Suprapubic skin (tissue), 4 donors: ENCODE measurements around the gene MISP. TPM values are rescaled to one million over a fixed set of nuclear protein-coding genes. Genes with fewer than 3 reads are reported as not detected.

Source experiments
- DNase-seq, 2 donors: peaks; one replicate each; pipeline ENCODE4 v3.0.0-alpha.2; 2019; ENCODE audit warnings: low spot score in 2 of 2
- H3K27ac ChIP-seq: fragments of 200-600 bp; sonication (generic); one replicate; pipeline ENCODE4 v1.5.1; 2019
- H3K27me3 ChIP-seq: fragments of 200-600 bp; sonication (generic); one replicate; pipeline ENCODE4 v1.5.1; 2019
- H3K36me3 ChIP-seq: fragments of 200-600 bp; sonication (generic); one replicate; pipeline ENCODE4 v1.5.1; 2019
- H3K4me1 ChIP-seq: fragments of 200-600 bp; sonication (generic); one replicate; pipeline ENCODE4 v1.5.1; 2019
- H3K4me3 ChIP-seq: fragments of 200-600 bp; sonication (generic); one replicate; pipeline ENCODE4 v1.5.1; 2019; ENCODE audit warnings: mild to moderate bottlenecking
- H3K9me3 ChIP-seq: fragments of 200-600 bp; sonication (generic); one replicate; pipeline ENCODE4 v1.5.1; 2019
- EP300 ChIP-seq: sonication (generic); formaldehyde crosslinking; IDR thresholded peaks from one replicate; pipeline ENCODE4 v1.6.1; 2017; ENCODE audit warnings: antibody characterized with exemption
- POLR2A ChIP-seq, 2 donors: fragments of 450-650 bp; IDR thresholded peaks; one replicate each; pipeline ENCODE4 v1.6.1; 2017; ENCODE audit warnings: antibody characterized with exemption in 2 of 2, mild to moderate bottlenecking in 2 of 2, moderate library complexity in 2 of 2
- POLR2AphosphoS5 ChIP-seq, 3 donors: sonication (generic); formaldehyde crosslinking; IDR thresholded peaks; one replicate each; pipeline ENCODE4 v1.6.1; 2017; ENCODE audit warnings: antibody characterized with exemption in 3 of 3
- WGBS: methylation state at CpG from one replicate; pipeline ENCODE4 v1.1.5; 2018; 5-methylcytosine and 5-hydroxymethylcytosine counted together
- total RNA-seq, 4 donors: library from RNA; depleted of rRNA; stranded (reverse); fragments of >200 nt; gene quantifications; one replicate each; pipeline ENCODE4 v1.1.0, GENCODE V29; 2016
- TF ChIP-seq, protein P1 (sequence below), 2 donors: fragments of 200-600 bp in 1 of 2; fragments of 450-650 bp in 1 of 2; sonication (generic) in 1 of 2; IDR thresholded peaks; one replicate each; pipeline ENCODE4 v1.5.1; 2016 to 2019; ENCODE audit warnings: antibody characterized with exemption in 2 of 2, mild to moderate bottlenecking in 1 of 2, moderate library complexity in 1 of 2

The MISP gene
- total RNA-seq, 4 donors from 2014 or later = 0.60 to 6.5 (median 2.0) TPM; not detected in 1

DNA sequence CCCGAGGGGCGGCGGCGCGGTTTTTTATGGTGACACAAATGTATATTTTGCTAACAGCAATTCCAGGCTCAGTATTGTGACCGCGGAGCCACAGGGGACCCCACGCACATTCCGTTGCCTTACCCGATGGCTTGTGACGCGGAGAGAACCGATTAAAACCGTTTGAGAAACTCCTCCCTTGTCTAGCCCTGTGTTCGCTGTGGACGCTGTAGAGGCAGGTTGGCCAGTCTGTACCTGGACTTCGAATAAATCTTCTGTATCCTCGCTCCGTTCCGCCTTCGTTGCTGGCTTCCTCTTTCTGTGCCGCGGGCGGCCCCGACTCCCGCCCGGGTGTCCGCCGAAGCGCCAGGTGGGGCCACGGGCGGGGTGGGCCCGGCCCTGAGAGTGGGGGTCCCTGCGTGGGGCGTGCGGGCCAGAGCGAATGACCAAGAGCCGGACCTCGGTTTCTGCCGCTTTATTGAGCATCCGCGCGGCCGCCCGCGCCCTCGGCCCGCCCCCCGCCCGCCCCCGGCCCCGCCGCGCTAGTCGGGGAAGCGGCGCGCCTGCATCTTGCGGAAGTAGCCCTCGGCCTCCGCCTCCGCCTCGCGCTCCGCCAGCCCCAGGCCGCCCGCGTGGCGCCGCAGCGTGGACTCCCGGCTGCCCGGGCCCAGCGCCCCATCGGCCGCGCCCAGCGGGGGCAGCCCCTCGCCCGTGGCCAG, 61.3 kb downstream of the MISP start:
- WGBS = 91% methylated on average over 41 of the region's 80 CpGs
- H3K36me3 ChIP-seq = peaks cover 62% of the 10 kb centered on the region
- DNase-seq = no peak
- no peak for TF ChIP-seq POLR2AphosphoS5 (IDR thresholded peaks at IDR 0.05)
- no peak for TF ChIP-seq EP300
- no peak for TF ChIP-seq POLR2A (IDR thresholded peaks at IDR 0.05)
- TF ChIP-seq, protein P1, sequence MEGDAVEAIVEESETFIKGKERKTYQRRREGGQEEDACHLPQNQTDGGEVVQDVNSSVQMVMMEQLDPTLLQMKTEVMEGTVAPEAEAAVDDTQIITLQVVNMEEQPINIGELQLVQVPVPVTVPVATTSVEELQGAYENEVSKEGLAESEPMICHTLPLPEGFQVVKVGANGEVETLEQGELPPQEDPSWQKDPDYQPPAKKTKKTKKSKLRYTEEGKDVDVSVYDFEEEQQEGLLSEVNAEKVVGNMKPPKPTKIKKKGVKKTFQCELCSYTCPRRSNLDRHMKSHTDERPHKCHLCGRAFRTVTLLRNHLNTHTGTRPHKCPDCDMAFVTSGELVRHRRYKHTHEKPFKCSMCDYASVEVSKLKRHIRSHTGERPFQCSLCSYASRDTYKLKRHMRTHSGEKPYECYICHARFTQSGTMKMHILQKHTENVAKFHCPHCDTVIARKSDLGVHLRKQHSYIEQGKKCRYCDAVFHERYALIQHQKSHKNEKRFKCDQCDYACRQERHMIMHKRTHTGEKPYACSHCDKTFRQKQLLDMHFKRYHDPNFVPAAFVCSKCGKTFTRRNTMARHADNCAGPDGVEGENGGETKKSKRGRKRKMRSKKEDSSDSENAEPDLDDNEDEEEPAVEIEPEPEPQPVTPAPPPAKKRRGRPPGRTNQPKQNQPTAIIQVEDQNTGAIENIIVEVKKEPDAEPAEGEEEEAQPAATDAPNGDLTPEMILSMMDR (IDR thresholded peaks at IDR 0.05) = no peak
- H3K27me3 ChIP-seq = no peaks in the 10 kb centered on the region
- no peak overlapping the region for H3K4me3 ChIP-seq
- no peaks in the 10 kb centered on the region for H3K9me3 ChIP-seq
- H3K27ac ChIP-seq = no peak overlapping the region
- no peaks in the 10 kb centered on the region for H3K4me1 ChIP-seq

DNA sequence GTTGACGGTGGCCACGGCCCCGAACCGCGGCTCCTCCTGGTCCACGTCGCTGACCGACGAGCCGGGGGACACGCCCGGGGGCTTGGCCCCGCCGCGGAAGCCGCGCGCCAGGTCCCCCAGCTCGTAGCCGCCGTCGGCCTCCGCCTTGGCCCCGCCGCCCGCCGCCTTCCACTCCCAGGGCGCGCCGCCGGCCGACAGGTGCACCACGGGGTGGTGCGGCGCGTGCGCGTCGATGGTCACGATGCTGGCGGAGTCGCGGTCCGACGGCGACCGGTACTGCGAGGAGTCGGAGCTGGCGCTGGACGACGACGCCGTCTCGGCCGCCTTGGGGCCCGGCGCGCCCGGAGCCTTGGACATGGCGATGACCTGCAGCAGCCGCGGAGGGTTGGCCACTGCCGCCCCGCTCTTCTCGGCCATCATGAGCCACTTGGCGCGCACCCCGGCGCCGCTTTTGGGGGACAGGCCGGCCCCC, 61.9 kb downstream of the MISP start:
- Histone ChIP-seq H3K9me3 (no peaks in the 10 kb centered on the region), H3K27ac (no peak overlapping the region), H3K27me3 (no peaks in the 10 kb centered on the region), H3K4me1 (no peaks in the 10 kb centered on the region), H3K36me3 (peaks cover 56% of the 10 kb centered on the region), H3K4me3 (no peak overlapping the region)
- WGBS = 96% methylated on average over 46 of the region's 72 CpGs
- no peak for DNase-seq
- TF ChIP-seq POLR2A (IDR thresholded peaks at IDR 0.05) (no peak), POLR2AphosphoS5 (IDR thresholded peaks at IDR 0.05) (no peak), EP300 (no peak)
- TF ChIP-seq, protein P1 (IDR thresholded peaks at IDR 0.05) = no peak

DNA sequence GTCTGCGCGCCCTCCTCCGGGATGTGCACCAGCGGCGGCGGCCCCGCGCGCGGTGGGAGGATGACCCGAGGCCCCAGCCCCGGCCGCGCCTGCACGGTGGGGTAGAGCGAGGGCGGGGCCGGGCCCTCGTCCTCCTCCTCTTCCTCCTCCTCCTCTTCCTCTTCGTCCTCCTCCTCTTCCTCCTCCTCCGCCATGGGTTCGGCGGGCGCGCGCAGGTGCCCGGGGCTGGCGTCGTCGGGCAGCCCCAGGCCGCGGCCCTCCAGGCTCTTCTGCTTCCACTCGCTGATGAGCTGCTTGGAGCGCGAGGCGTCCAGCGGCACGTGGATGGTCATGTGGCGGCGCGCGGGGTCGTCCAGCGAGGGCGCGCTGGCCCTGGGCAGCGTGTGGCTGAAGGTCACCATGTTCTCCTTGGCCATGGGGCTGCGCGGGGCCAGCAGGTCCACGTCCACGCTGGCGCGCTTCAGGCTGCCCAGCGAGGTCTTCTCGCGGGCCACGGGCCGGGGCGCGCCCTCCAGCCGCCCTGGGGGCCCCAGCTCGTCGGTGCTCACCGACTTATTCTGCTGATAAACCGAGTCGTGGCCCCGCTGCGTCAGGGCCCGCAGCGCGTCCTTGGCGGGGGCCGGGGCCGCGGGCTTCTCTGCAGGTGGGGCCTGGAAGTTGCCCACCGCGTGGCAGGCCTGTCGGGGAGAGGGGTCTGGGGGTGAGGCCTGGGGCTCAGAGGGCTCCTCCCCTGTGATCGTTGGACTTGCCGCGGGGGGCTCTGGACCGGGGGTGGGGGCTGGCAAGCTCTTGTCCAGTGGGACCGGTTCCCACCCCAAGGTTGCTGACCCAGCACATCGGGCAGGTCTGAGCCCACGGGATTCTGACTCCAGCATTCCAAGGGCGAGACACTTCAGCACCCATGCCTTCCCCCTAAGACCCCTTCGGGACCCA, 62.6 kb downstream of the MISP start:
- Histone ChIP-seq H3K4me3 (no peak overlapping the region), H3K27me3 (no peaks in the 10 kb centered on the region), H3K9me3 (no peaks in the 10 kb centered on the region), H3K4me1 (no peaks in the 10 kb centered on the region), H3K36me3 (peaks cover 49% of the 10 kb centered on the region), H3K27ac (no peak overlapping the region)
- WGBS = 92% methylated on average over 32 of the region's 87 CpGs
- TF ChIP-seq POLR2A (IDR thresholded peaks at IDR 0.05) = no peak
- no peak for TF ChIP-seq EP300
- TF ChIP-seq POLR2AphosphoS5 (IDR thresholded peaks at IDR 0.05) = no peak
- TF ChIP-seq, protein P1 (IDR thresholded peaks at IDR 0.05) = no peak
- DNase-seq = no peak

Other genes starting within 250 kb of the MISP start
- 10 to 100 TPM; 10.8 to 23.3 (median 20.9) TPM for gene TPGS1, start 243.6 kb upstream of the MISP start, total RNA-seq
- gene CDC34, start 219.4 kb upstream of the MISP start, total RNA-seq = 10 to 100 TPM; 48.3 to 90.3 (median 72.9) TPM
- gene GZMM, start 207.1 kb upstream of the MISP start, total RNA-seq = under 1 TPM in 1 of 4 donors, not detected in 3; 0.97 TPM
- gene BSG, start 178.5 kb upstream of the MISP start, total RNA-seq = 100 to 1,000 TPM; 265 to 314 (median 285) TPM
- 1 to 10 TPM in 1 of 4 donors, under 1 TPM in 3; 0.11 to 1.7 (median 0.81) TPM for gene HCN2, start 161.2 kb upstream of the MISP start, total RNA-seq
- gene POLRMT, start 117.6 kb upstream of the MISP start, total RNA-seq = 10 to 100 TPM; 26.0 to 60.4 (median 46.3) TPM
- gene FGF22, start 111.2 kb upstream of the MISP start, total RNA-seq = 10 to 100 TPM in 2 of 4 donors, 1 to 10 TPM in 2; 5.2 to 13.0 (median 9.2) TPM
- gene RNF126, start 87.9 kb upstream of the MISP start, total RNA-seq = 100 to 1,000 TPM in 3 of 4 donors, 10 to 100 TPM in 1; 96.0 to 118 (median 106) TPM
- 10 to 100 TPM; 19.6 to 61.4 (median 59.0) TPM for gene FSTL3, start 74.7 kb upstream of the MISP start, total RNA-seq
- not detected for gene PRSS57, start 55.7 kb upstream of the MISP start, total RNA-seq
- gene PALM, start 42.2 kb upstream of the MISP start, total RNA-seq = 10 to 100 TPM; 19.4 to 45.4 (median 24.2) TPM
- 100 to 1,000 TPM; 152 to 227 (median 174) TPM for gene PTBP1, start 46.3 kb downstream of the MISP start, total RNA-seq
- not detected for gene PLPPR3, start 70.8 kb downstream of the MISP start, total RNA-seq
- under 1 TPM in 1 of 4 donors, not detected in 3; 0.79 TPM for gene AZU1, start 76.7 kb downstream of the MISP start, total RNA-seq
- gene PRTN3, start 89.9 kb downstream of the MISP start, total RNA-seq = not detected
- gene ELANE, start 101.2 kb downstream of the MISP start, total RNA-seq = under 1 TPM in 1 of 4 donors, not detected in 3; 0.79 TPM
- gene CFD, start 108.6 kb downstream of the MISP start, total RNA-seq = 100 to 1,000 TPM; 195 to 332 (median 294) TPM
- 10 to 100 TPM; 45.1 to 63.9 (median 57.0) TPM for gene MED16, start 142.1 kb downstream of the MISP start, total RNA-seq
- gene RNU6-9, start 142.4 kb downstream of the MISP start, total RNA-seq = not detected
- gene R3HDM4, start 162.1 kb downstream of the MISP start, total RNA-seq = 10 to 100 TPM; 41.3 to 58.3 (median 51.2) TPM
- under 1 TPM in 1 of 4 donors, not detected in 3; 0.29 TPM for gene KISS1R, start 166.2 kb downstream of the MISP start, total RNA-seq
- 1 to 10 TPM; 4.7 to 7.5 (median 6.1) TPM for gene ARID3A, start 174.9 kb downstream of the MISP start, total RNA-seq
- gene WDR18, start 233.2 kb downstream of the MISP start, total RNA-seq = 10 to 100 TPM; 25.0 to 52.6 (median 42.2) TPM
- gene GRIN3B, start 249.3 kb downstream of the MISP start, total RNA-seq = 1 to 10 TPM in 1 of 4 donors, under 1 TPM in 1, not detected in 2; 0.13 to 1.1 TPM